SIG-M5 treated with dmso at 0.1 percent for 504 hours (cell line): ENCODE measurements around the gene VGF.
A peak's percentile ranks its signal among the peaks of the same experiment; 100 is the strongest.

Experiments
- DNase-seq: peaks from one replicate; lab custom pipeline; 2025; ENCODE audit not compliant: unreplicated experiment; lab: John Stamatoyannopoulos, UW

The VGF gene

GRCh38 chr7:101166909-101167644, 1.7 kb upstream of the VGF start:
- no peak for DNase-seq

DNA sequence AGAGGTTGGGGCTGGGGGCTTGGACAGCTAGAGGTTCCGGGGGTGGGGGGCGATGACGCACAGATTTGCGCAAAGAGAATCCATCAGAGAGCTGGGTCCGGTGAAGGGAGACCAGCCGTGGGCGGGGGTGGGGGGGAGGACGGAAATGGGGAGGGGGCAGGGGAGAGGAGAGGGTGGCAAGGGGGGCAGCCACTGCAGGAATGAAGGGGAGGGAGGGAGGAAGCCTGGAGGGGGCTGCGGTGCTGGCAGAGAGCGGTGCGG, 1.2 kb upstream of the VGF start:
- no peak for DNase-seq

DNA sequence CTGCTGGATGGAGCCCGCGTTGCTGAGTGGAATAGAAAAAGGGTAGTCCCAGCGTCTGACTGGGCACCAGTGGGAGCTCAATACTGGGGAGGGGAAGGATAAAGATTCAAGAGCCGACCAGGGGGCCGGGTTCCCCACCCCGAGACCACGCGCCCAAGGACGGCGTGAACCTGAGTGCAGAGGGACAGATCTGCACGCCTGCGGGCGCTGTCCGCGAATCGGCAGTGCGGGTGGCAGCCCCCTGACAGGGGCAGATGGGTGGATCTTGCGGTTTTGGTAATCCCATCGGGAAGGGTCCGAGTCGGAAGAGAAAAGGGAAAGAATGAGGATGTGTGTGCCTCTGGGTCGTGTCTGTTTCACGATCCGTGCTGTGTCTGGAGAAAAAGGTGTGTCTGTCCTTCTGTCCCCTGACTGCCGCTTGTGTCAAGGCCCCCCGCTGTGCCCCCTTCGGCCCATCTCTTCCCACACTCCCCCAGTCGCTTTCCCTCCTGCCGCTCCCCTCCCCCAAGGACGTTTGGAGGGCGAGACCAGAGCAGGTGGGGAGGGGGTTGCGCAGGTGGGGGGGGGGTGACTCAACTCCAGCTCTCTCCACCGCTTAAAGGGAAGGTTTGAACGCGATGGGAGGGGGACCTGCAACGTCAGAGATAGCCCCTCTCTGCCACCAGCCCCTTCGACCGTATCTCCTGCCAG, 734 bp upstream of the VGF start:
- no peak for DNase-seq

- peak; percentile 41 for DNase-seq
These were observed 1.1 kb downstream of the VGF start for GRCh38 chr7:101164071-101164840.

DNA sequence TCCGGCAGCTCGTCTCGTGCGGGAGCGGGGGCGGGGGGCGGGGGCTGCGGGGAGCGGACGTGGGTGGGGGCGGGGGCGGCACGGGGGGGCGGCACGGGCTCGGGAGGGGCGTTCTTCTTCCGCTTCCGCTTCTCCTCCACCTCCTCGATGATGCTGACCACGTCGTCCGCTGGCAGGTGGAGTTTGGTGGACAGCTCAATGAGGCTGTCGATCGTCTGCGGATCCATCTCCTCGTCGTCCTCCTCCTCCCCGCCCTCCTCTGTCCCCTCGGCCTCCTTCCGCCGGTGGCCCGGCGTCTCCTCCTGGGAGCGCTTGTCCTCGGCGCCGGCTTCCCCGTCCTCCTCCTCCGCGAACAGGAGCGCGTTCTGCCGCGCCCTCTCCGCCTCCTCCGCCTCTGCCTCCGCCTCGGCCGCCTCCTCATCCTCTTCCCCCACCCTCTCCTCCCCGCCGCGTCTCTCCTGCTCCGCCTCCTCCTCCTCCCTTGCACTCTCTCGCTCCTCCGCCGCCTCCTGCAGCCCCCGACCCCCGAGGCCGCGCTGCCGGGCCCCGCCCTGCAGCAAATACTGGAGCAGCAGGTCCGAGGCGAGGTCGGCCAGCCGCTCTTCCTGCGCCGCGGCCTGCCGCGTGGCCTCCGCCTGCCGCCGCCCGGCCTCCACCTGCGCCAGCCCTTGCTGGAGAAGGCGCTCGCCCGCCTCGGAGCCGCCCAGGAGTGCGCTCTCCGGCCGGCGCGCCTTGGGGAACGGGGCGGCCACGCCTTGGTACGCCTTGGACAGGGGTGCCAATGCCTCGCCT, 1.9 kb downstream of the VGF start:
- peak; percentile 50 for DNase-seq

- peak; percentile 50 for DNase-seq
These were observed 2.7 kb downstream of the VGF start for GRCh38 chr7:101162551-101163278.

GRCh38 chr7:101161692-101162471, 3.5 kb downstream of the VGF start:
- DNase-seq, result no peak

- DNase-seq, result no peak
These were observed 4.5 kb downstream of the VGF start for GRCh38 chr7:101160910-101161309.

DNA sequence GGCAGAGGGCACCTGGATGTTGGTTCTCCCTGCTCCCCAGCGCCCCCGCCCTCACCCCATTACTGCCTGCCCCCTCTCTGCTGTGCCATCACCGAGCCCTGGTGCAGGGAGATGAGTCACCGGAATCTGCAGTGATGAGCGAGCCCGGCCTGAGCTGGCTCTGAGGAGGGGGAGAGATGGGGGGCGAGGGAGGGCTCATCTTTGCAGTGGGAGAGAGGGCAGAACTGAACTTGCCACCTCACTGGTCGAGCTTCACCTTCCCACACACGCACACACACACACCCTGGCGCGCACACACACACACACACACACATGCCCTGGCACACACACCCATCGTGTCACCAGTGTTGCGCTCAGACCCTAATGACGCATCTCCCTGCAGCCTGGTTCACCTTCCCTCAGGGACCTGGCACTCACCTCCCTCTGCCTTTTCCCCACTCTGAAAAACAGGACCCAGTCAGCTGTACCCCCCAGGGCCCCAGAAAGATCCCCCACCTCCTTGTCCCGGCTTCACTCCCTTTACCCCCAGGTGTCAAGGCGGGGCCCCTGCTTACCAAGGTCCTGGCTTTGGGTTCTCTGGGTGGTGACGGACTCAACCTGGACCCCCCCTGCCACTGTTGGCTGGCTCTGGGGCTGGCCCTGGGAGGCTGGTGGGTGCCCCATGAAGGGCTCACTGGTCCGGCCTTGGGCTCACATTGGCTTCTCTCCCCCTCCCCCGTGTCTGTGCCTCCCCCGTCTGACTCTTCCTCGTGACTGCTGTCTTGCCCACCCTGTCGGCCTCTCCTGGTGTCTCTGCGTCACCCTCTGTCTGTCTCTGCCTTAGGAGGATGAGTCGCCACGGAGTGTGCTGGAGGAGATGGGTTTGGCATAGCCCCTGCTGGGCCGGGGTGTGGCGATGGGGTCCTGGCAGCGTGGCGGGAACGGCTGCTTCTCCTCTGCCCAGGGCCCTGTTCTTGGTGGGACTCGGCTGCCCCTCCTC, 5.4 kb downstream of the VGF start:
- no peak for DNase-seq

DNA sequence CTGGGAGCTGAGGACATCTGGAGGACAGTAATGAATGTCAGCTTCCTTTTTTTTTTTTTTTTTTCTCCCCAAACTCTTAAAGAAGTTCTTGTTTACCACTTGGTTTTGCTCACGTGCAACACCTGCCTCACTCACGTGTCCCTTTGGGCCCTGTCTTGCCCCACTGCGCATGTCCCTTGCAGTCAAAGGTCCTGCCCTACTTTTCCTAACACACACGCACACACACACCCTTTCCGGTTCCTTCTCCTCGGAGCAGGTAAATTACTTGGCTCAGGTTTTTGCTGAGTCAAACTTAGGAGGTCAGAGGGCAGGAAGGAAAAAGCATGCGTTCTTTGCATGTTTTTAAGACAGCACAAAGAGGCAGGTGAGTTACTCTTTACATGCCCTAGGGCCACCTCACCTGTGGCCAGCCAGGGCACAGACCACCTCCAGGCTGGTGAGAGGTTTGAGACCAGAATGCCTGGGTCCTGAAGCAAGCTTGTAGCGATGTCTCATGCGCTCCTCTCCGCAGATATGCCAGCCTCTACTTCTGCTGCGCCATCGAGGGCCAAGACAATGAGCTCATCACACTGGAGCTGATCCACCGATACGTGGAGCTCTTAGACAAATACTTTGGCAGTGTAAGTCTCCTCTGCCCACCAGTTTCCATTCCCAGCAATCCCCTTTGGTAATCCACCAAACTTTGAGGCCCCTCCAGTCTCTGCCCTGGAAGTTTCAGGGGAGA, 8.3 kb downstream of the VGF start:
- DNase-seq, result no peak

DNA sequence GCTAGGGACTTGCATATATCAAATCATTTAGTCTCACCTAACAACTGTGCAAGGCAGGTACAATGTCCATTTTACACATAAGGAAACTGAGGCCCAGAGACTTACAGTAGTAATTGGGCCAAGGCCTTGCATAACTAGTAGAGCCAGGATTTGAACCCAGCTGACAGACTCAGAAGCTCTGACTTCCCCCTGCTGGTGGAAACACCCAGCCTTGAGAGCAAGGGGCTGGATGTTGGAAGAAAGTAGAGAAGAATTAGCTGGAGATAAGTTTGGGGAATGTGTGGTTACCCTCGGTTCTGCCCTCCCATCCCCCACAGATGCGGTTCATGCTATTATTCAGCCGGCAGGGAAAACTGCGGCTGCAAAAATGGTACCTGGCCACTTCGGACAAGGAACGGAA, 9.1 kb downstream of the VGF start:
- DNase-seq, result no peak

DNA sequence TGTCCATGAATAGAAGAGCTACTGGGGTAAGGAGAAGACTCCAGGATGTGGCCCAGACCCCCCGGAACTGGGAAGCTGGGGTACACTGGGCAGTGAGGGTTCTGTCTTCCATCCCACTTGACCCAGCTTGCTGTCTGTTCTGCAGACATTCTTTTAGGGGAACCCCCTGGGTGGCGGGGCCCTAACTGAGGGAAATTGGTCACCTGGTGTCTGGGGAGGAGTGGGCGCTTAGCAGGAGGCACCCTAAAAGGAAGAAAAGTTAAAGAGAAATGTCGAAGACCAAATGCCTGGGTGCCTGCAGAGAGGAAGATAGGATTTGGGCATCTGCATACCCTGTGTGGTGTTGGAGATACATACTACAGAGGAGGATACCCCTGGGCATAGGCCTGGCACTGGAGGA, 10.1 kb downstream of the VGF start:
- no peak for DNase-seq

GRCh38 chr7:101154693-101155102, 10.7 kb downstream of the VGF start:
- no peak for DNase-seq

DNA sequence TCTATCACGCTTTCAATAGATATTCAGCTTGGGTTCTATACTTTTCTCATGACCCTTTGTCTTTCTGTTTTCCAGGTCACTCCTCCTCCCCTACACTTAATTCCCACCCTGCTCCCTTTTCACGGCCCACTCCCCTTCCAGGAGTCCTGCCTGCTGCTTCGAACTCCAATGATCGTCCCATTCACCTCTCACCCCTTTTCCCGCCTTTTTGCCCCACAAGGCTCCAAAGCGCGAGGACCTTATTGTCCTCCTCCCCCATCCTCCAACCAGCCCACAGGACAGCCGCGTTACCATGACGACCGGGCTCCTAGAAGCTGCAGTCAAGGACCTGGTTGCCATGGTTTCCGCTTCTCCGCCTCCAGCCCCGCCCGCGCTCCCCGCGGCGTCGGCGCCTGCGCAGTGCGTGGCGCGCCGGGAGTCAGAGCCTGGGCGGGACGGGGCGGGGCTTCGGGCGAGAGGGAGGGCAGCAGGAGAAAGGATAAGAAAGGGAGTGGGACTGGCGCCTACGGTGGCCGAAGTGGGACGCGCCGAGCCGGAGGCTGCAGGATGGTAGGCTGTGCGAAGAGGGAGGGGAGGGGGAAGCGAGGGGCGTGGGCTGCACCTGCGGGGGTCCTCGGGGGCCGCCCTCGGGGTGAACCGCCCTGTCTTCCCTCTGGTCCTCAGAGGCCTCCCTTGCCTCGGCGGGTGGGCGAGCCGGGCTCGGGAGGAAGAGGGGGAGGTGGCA, 11.2 kb downstream of the VGF start, which contains the start of gene AP1S1:
TSS of gene AP1S1 (plus strand) at position 508 of the 724 bp plus-strand sequence. CDS start at position 547, 39 bp downstream.
- peak; percentile 90 for DNase-seq

DNA sequence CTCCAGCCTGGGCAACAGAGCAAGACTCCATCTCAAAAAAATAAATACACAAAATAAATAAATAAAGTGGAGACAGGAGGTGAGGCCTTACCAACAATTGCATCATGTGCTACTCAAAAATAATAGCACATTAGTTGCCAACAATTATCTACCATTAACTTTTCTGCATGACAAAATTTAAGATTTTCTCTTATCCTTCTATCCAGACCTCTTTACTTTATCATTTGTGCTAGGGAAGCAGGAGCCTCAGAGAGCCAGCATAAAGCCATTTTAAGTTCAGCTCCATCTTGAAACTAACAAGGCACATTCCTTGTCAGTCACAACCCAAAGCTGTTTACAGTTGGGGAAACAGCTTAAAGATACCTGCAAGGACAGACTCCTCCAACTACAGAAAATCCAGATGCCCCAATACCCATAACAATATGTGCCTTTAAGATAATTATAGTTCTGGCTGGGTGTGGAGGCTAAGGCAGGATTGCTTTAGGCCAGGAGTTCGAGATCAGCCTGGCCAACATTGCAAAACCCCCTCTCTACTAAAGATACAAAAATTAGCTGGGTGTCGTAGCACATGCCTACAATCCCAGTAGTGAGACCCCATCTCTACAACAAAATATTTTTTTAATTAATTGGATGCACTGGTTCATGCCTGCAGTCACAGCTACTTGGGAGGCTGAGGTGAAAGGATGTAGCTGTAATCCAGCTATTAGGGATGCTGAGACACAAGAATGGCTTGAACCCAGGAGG, 13.3 kb downstream of the VGF start:
- DNase-seq, result no peak

GRCh38 chr7:101140746-101141382, 24.5 kb downstream of the VGF start:
- DNase-seq, result no peak
